Measurements from ENCODE around the gene AIF1L.

GRCh38 chr9:131062969-131063368 is 33.4 kb upstream of the AIF1L start:
- TF ChIP-seq CTCF (IDR thresholded peaks at IDR 0.05; ENCODE audit: poor library complexity) (no peak), EZH2 (IDR thresholded peaks at IDR 0.05; ENCODE audit: borderline replicate concordance) (no peak)
